Activated T-cell treated with anti-CD3 and anti-CD28 coated beads for 48 hours (primary cell): ENCODE data around the gene SCGB3A1.

ENCODE experiments used
- DNase-seq: peaks from one replicate; pipeline ENCODE4 v3.0.0-alpha.2; 2020; ENCODE audit warnings: low read depth

The SCGB3A1 gene, protein sequence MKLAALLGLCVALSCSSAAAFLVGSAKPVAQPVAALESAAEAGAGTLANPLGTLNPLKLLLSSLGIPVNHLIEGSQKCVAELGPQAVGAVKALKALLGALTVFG

GRCh38 chr5:180591311-180591887, at the start of gene SCGB3A1:
SCGB3A1 (minus strand) TSS chr5:180591499; CDS start chr5:180591462, 37 bp downstream.
- no peak for DNase-seq

GRCh38 chr5:180640611-180640860, 49.2 kb upstream of the SCGB3A1 start:
- no peak for DNase-seq

DNA sequence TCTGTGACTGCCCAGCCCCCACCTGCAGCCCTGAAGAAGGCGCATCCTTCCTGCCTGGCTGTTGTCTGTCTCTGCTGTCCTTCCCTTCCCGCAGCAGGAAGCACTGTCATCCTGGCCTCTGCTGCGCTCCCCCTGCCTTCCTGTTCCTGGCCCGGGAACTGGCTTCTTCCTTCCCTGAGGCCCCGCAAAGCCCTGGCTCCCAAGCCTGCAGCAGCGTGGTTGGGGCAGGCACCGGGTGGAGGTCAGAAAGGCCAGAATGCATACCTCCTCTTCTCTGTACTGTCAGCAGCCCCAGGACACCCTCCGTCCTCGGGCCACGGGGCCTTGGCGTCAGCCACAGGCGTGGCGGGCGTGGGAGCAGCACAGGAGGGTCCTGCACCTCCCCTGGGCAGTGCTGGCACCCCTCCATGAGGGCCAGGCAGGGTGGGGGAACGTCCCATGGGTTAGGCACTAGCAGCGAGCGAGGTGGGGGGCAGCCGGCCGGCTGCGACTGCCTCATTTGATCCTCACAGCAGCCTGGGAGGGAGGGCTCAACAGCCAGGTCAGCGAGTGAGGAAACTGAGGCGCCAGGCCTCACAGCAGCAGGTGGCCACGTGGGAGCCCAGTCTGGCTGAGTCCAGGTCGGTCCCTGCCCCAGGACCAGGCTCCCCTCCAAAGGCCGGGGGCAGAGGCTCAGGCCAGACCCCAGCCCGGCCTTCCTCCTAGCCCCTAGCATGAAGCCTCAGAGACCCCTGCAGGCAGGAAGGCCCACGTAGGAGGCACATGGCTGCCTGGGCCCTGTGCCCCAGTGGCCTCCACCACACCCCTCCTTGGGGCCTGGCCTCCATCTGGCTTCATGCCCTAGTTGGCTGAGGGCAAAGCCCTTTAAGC, 48.7 kb upstream of the SCGB3A1 start:
- DNase-seq = no peak

DNA sequence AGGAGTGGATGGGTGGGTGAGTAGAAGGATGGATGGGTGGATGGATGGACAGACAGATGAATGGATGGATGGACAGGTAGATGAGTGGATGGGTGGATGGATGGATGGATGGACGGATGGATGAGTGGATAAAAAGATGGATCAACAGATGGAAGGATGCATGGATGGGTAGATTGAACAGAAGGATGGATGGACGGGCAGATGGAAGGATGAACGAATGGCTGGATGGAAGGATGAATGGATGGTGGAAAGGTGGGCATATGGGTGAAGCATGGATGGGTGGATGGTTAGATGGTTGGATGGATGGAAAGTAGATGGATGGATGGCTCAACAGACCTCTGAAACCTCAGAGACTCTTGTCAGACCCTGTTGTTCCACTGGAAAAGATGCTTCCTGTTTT, 48.0 kb upstream of the SCGB3A1 start:
- no peak for DNase-seq

DNA sequence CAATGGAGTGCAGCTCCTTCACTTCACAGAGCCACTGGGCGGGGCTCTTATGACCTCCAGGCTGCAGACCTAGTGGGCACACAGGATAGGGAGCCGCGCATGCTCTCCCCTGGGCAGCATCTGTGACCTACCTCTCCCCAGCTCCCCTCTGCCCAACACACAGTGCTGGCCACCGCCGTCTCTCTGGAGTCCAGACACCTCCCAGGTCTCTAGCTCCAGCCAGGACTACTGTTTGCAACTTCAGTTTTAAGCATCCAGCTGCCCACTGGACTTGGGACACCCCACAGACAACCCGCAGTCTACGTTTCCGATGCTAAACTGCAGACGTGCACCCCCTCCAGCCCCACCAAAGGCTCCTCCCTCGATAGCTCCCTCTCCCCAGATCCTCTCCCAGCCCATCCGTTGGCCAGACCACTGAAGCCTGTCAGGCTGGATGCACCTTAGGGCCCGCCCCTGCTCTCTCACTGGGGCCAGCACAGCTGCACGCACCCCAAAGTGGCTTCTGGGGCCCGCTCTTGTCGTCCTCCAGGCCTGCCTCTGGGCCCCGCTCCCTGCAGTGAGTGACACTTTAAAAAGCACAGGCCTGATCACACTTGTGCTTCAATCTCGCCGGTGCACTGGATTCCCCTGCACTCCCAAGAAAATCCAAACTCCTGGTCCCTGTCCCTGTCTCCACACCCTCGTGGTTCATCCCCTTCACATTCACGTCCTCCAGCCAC, 46.8 kb upstream of the SCGB3A1 start:
- no peak for DNase-seq

DNA sequence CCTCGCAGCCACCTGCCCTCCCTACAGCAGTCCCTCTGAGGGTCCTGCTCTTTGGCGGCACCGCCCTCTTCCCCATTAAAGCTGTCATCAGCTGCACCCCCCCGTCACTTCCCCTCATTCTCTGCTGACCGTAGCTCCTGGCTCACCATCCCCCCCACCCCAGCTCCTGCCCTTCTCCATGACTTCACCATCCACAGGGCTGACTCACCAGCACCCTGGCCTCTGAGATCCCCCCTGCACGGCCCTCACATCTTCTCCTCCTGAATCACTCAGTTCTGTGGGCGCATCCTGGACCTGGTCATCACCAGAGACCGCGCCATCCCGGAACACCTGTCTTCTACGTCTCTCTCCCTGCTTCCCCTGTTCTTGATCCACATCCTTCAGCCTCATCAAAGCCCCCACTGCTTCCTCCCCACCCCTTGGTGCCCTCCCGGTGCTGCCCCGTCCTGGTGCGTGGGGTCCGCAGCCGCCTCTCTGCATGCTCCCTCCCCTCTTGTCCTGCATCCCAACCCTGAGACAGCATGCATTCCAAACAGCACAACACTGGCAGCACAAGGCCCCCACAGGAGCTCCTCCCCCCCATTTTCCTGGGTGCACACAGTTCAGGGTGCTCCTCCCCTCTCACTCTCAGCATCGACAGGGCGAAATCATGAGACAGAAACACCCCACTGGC, 45.2 kb upstream of the SCGB3A1 start:
- no peak for DNase-seq

GRCh38 chr5:180636016-180636402, 44.7 kb upstream of the SCGB3A1 start:
- DNase-seq = no peak

GRCh38 chr5:180633283-180634177, 42.2 kb upstream of the SCGB3A1 start:
- DNase-seq = no peak

DNA sequence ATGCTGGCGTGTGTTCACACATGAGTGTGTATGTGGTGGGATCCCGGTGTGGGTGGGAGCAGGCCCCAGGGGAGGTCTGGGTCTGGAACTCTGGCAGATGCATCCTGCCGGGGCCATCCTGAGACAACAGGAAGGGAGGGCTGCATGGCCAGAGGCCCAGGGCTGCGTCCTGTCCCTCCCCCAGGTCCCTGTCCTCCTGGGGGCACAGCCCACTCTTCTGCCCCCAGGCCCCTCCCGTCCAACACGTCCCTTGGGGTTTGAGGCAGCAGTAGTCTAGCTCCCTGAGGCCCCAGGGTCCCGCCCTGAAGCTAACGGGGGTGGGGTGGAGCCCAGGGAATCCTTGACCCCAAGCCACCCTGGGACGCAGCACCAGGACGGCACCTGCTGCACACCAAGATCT, 41.5 kb upstream of the SCGB3A1 start:
- no peak for DNase-seq

- DNase-seq = no peak
Measured at GRCh38 chr5:180631549-180632383, 40.5 kb upstream of the SCGB3A1 start.

GRCh38 chr5:180630426-180630825, 39.1 kb upstream of the SCGB3A1 start:
- DNase-seq = no peak

GRCh38 chr5:180629831-180630382, 38.6 kb upstream of the SCGB3A1 start:
- DNase-seq = no peak

DNA sequence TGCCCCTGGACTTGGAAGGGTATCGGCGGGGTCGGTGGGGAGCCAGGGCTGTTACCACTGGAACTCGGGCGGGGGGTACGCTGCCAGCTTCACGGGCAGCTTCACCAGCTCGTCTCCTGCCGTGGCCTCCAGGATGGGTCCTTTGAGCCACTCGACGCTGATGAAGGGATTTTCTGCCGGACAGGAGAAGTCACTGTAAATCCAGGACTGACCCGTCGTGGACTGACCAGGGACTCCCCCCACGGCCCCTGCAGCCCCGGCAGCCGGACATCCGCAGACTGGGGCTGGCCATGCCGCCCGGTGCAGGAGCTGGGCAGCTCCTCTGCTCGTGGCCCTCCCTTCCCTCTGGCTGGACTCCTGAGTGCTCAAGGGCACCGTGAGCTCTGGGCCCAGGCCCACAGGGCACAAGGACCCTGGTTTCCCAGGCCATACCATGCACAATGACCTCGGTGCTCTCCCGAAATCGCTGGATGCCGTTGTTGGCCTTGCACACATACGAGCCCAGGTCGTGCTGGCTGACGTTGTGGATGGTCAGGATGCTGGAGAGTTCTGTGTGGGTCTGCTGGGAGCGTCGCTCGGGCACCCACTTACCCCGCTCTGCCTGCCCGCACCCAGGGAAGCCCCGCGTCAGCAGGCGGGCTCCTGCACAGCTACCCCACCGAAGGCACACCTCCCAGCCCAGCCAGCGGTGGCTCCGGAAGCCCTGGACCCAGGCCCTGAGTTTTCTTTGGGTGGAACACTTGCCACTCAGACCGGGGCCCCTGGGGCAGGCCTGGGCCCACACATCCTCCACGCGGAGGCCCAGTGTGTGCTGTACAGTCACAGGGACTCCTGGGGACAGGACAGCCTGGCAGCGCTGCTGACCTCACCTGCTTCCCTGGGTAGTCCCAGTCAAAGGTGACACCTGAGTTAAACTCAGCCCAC, 37.8 kb upstream of the SCGB3A1 start:
- DNase-seq = no peak

GRCh38 chr5:180628211-180628610, 36.9 kb upstream of the SCGB3A1 start:
- DNase-seq = no peak

GRCh38 chr5:180627386-180628120, 36.3 kb upstream of the SCGB3A1 start:
- DNase-seq = no peak

DNA sequence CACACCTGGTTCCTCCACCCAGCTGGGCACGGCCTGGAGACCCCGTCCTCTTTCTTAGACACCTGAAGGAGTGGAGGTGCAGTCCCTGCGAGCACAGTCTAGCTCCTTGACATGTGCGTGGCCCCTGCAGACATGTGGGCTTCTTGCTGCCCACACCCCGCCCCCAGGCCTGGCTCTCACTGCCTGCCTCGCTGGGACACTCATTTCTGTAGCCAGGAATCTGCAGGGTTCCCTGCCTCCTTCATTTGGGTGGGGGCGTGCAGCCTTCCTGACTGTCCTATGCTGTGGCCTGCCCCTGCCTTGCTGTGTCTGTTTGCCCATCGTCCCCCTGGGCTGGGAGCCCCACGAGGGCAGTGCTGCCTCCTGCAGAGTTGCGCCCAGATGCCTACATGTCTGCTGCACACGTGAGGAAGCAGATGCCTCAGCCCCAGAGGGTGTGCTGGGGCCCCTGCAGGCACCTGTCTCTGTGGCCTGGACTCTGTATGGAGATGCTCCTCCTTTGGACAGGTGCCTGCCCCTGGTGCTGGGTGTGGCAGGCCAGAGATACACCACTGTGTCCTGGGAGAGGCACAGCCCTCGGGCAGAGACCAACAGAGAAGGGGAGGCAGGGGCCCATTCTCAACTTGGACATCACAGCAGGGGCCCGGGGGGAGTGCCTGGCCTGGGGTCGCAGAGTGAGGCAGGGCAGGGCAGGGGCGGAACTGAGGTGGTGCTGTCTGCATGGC, 35.5 kb upstream of the SCGB3A1 start:
- DNase-seq = no peak

DNA sequence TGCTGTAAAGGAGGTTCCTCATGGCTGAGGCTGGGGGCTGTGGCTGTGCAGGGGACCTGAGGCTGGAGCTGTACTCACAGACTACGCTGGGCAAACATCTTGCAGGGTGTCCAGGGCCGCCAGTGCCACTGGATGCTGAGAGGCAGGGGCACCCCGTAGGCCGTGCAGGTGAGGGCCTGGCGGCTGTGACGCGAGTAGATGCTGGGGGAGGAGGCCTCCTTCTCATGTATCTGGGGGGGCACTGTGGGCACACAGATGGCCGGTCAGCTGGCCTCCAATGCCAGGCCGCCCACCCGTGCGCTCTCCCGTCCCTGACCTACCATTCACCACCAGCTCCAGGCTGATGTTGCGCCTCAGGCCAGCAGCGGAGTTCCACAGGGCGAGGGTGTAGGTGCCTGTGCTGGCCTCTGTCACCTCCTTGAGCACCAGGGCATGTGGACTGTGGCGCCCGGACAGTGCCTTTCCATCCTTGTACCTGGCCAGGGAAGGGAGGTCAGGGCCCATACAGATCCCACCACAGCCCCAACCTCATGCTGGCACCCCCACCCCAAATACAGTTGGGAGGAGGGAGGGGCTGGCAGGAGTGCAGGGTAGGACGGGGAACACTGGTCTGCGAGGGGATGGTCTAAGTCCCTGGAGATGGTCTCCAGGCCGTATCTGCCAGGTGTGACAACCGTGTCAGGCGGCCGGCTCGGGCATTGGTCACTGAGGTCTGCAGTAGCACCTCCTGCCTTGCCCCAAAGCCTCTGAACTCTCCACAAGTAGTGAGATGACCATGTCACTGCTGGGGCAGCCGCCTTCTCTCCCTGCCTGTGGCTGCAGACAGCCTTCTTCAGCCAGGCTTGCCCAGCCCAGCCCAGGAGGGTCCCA, 34.7 kb upstream of the SCGB3A1 start:
- no peak for DNase-seq
